GM19372 (cell line): ENCODE results near the gene GAS1.

ENCODE experiments used
- ATAC-seq: cut with Tn5 transposase; IDR thresholded peaks from one replicate; pipeline ENCODE4 v1.9.1; 2021; ENCODE audit warnings: mild to moderate bottlenecking, low read depth, moderate library complexity; ENCODE audit not compliant: unreplicated experiment

Gene GAS1, protein sequence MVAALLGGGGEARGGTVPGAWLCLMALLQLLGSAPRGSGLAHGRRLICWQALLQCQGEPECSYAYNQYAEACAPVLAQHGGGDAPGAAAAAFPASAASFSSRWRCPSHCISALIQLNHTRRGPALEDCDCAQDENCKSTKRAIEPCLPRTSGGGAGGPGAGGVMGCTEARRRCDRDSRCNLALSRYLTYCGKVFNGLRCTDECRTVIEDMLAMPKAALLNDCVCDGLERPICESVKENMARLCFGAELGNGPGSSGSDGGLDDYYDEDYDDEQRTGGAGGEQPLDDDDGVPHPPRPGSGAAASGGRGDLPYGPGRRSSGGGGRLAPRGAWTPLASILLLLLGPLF

DNA sequence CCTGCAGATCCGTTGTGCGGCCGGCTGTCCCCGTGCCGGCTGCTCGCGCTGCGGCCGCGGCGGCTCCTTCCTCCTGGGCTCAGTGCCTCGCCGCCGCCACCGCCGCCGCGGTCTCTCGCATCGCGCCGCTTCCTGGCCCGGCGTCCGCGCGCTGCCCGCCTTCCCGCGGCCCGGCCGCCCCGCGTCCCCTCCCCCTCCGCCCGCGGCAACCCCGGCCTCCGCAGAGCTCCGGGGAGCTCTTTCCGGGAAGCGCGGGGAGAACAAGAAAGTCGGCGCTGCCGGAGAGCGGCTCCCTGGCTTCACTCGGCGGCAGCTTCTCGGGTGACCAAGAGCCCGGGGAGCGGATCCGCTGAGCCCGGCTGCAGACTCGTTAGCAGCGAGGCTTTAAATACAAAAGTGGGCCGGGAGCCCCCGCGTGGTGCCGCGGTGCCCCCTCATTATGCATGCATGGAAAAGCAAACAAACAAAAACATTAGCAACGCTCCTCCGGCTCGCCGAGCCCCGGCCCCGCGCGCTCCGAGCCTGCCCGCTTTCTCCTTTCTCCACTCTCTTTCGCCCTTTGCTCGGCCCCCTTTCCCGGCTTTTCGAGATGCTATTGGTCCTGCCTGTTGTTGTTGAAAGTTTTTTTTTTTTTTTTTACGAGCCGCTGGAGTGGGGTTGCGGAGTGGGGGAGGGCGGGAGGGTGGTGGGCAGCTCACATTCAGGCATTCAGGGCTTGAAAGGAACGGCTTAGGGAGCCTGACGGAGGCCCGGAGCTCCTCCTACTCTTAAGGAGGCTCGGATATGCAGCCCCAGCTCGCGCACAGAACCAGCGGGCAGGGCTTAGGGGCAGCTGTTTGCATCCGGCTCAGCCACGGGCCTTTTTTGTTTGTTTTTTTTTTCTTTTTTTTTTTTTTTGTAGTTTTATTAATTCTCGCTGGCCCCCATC lies at the start of gene GAS1:
Gene GAS1 (minus strand): TSS at position 361 of the 928 bp plus-strand sequence. CDS start 727 bp downstream, outside the sequence.
- ATAC-seq: peak; percentile 49

DNA sequence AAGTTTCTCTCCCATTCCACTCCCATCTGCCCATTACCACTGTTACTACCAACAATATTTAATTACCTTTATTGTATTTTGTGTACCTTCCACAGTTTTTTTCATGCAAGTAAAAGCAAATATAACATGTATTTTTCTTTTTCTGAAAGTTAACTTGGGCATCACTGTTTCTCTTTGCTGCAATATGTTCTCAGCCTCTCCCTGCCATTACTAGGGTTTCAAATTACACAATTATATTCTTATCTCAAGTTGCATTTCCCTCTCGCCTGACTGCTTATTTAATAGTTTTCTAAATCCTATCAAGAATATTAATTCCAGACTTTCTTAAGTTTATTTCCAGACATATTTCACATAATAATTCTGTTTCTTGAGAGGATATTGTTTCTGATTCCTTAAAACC lies 46.9 kb upstream of the GAS1 start:
- ATAC-seq: no peak

DNA sequence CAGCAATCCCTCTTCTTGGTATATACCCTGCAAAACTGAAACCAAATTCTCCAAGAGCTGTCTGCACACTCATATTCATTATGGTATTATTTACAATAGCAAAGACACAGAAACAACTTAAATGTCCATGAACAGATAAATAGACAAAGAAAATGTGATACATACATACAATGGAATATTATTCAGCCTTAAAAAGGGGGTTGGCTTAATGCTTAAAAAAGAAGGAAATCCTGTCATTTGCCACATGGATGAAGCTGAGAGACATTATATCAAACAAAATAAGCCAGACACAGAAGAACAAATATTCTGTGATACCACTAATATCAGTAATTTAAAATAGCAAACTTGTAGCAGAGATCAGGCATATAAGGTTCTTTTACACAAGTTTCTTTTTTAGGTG lies 46.5 kb upstream of the GAS1 start:
- ATAC-seq: no peak

DNA sequence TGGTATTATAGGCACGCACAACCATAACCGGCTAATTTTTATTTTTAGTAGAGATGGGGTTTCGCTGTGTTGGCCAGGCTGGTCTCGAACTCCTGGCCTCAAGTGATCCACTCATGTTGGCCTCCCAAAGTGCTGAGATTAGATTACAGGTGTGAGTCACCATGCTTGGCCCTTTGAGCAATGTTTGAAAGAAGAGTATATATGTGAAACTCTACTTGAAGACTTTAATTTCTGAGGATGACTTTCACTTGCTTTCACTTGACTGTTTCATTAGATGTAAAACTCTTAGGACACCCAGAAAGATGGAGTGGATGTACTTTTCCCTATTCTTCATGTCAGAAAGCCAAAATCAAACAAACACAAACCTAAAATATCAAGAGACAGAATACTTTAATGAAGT lies 43.8 kb upstream of the GAS1 start:
- no peak for ATAC-seq

DNA sequence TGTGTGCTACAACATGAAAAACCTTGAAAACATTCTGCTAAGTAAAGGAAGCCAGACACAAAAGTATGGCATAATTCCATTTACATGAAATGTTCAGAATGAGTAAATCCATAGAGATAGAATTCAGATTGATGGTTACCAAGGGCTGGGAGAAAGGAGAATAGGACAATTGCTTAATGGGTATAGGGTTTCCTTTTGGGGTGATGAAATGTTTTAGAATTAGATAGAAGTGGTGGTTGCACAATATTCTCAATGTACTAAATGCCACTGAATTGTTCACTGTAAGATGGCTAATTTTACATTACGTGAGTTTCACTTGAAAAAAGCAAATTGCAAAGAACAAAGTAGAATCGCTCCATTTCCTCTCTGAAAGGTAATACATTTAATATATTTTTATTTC lies 43.0 kb upstream of the GAS1 start:
- ATAC-seq: no peak

DNA sequence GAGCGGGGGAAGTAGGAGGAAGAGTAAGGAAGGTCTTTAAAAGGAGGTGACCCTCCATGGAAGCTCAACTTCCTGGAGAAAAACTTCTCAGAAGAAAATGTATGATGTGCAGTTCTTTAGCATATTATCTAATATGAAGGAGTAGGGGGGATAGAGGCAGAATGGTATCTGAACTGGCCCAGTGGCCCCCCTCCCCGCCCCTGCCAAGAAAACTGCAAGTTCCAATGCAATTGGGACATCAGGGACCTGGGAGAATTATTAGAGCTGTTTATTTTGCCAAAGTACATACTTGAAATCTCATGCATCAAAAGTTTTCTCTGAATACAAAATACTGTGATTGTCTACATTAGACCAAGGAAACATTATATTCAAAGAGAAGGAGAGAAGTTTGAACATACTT lies 40.6 kb upstream of the GAS1 start:
- ATAC-seq: no peak

DNA sequence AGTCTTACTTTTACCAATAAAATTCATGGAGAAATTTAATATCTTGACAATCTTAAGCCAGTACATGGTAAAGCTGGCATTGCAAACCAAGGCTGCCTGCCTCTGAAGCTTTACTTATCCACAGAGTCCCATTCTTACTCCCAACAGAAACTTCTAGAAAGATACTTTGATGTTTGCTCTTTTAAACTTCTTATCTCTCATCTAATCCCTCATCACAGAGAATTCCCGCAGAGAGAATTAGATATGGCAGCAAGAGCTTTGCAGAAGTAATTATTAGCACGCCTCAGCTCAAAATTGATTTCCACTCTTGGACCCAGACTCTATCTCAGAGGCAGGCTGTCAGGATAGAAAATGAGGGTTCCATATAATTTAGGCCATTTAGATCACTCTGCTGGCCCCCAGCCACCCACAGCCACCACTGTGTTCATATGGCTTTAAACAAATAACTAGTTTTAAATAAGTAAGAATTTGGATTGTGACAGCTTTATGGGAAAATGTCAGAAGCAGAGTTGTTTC lies 37.9 kb upstream of the GAS1 start:
- ATAC-seq: no peak

DNA sequence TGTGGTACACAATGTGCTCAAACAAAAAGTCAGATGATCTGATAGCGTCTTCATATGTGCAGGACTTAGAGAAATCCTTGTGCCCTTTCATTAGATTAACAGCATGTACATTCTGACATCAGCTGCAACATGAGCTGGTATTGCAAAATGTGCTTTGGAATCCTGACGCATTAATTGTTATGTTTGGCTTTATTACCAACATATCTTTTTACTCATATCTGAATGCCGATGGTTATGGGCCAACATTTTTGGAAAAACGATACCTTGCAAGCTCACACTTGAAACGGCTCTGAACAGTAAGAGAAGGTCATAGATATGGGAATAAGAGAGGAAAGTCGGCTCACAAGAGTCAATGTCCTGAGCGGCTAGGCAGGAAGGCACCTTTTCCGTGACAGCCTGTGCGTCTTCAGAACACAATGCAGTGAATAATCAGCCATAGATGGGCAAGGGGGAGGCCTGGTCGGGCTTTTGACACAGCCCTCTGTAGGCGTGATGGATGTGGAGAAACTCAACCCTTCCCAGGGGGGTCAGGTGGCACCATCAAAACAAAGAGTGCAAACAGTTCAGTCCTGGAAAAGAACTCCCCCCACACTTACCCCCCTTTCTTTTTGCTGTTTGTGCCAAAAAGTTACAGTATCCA lies 36.4 kb upstream of the GAS1 start:
- no peak for ATAC-seq

DNA sequence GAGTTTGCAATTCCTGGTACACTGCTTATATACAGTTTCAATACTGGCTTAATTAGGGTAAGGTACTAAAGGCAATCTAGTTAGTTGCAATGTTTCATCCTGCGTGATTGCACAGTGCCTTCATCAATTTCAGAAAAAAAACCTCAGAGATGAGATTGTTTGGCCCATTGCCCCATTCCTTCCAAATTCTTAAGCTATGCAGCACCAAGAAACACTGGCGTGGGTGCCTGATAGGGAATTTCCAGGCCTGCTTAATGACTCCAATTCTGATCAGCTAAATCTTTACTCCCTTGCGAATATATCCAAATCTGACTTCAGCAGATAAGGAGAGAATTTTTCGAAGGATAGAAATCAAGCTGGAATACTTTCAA lies 35.9 kb upstream of the GAS1 start:
- no peak for ATAC-seq

DNA sequence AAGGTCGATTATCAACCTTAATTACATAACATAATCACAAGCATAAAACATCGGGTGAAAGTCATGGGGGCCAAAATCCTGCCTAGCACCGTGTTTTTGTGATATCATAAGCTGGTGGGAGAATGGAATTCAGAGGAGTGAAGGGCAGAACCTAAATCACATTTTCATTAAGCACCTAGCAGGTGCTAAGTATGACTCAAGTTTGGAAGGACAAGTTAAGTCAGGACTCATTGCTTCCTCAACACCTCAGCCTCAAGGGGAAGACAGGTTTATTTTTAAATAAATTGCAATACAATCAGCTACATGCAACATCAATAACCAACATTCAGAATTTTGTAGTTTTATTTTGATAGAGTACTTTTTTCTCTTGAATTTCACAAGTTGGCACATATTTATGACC lies 33.5 kb upstream of the GAS1 start:
- ATAC-seq: no peak

DNA sequence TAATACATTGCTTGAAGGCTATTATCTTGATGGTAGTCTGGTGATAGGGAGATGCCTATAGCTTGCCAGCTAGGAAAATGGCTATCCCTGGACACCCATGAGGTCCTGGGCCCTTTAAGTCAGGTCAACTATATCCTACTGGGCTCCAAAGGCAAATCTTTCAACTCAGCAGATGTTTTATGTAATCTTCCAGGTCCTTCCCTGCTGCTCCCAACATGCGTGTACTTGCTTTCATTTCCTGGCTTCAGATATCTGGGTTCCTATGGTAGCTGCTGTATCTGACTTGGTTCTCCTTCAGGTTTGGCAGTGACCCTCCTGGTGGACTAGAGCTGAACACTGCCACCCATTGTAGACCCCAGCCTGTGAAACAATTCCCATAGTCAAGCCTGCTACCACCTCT lies 32.4 kb upstream of the GAS1 start:
- no peak for ATAC-seq

DNA sequence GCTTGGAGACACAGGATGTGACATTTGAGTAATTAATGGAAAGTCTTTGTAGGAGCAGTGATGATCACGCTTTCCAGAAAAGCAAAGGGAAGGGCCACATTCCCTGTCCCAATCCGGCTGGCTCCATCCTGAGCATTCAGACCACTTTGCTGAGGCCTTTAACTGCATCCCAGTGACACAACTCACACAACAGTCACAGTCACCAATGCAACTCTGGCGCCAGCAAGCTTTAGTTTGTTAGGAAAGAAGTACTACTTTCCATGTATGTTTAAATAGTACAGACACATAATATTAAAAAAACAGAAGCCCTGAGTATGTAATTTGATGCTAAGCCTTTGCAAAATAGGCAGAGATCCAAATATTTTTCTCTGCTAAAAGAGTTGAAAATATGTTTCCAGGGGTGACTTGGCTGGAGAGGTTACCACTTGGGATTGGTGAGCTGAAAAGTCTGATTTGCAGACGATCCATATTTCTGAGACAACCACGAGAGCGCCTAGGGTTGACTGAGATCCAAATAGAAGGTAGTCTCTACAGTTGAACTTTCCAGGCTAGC lies 31.7 kb upstream of the GAS1 start:
- no peak for ATAC-seq

DNA sequence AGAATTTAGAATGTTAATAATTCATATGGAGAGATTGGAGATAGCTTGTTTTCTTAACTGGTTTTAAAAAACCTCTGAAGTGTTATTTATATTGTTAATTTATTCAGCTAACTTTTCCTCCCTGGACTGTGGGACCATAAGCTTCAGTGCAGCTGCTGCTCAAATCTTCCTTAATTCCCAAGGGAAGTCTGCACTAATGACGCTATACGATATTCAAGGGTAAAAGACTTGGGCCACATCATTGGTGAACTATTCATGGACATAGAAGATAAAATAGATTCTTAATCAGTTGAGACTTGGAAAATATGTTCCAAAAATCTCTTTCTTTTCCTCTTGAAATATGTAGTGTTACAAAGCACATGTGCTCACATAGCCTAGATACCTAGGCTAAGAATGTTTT lies 31.1 kb upstream of the GAS1 start:
- ATAC-seq: no peak

DNA sequence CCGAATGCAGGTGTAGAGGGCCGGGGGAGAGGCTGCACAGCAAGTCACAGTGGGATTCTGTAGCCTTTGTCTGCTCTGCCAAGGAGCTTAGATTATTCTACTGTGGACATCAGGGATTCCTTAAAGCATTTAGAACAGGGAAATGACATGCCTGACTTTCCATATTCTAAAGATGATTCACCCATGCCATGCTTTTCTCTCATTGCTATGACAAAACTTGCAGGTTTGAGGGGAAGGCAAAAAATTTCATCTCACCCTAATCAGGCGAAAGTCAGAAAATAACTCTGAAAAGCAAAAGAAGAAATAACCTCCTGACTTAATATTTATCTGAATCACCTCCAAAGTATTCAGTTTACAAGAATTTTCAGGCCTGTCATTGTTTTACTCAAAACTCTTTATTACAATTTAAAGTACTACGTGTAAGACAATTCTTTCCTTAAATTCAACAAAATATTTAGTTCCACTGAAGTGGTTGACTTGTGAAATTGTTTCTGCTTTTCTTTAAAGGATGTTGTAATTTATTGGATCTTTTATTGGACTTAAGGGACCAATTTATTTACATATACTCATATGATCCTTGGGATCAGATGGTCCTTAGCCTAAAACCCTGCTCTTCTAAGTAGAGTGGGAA lies 30.0 kb upstream of the GAS1 start:
- no peak for ATAC-seq

DNA sequence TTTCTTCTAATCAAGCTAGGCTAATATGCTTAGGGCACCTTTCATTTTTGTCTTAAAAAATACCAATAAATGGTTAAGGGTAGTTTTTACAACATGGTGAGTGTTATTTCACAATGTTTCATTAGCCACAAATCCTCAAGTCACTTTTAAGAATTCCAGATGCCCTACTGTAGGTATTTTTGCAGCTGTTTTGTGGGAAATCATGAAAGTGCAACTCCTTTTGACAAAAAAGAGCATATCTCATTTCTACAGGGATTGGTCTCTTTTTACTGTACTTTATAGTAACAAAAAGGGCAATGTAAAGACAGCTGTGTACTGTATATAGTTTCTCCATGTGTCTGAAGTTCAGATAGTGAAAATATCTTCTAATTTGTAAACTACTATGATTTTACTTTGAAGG lies 28.3 kb upstream of the GAS1 start:
- no peak for ATAC-seq

DNA sequence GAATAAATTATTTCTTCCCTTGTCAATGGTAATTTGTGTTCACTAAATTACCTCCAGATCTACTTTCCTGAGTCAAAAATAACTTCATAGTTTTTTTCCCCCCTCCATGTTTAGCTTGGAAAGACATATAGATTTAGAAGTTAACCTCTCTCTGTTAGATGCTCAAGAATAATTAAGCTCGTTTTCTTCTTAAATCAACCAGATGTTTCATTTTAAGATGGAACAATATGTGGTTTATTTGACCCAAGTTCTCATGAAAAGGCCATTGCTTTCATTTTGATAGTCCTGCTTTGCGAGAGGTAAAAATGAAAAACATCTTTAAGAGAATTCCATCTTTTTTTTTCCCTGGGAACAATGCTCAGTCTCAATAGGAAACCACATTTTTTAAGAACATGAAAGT lies 27.7 kb upstream of the GAS1 start:
- ATAC-seq: no peak

DNA sequence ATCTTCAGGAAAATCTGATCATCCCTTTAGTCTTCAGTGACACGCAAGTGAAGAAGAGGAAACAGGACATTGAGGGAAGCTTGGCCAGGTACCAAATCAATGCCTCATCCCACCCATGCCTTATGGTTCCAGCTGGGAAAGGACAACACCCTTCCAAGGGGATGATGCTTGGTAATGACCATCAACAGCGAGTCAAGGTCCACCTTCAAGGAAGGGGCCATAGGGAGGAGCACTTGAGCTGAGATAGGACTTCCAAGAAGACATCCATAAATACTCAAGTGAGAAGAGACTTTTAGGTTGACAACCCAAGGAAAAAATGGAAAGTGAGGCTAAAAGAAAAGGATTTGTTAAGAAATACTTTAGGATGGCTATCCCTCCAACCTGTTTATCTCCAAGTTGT lies 27.1 kb upstream of the GAS1 start:
- no peak for ATAC-seq

DNA sequence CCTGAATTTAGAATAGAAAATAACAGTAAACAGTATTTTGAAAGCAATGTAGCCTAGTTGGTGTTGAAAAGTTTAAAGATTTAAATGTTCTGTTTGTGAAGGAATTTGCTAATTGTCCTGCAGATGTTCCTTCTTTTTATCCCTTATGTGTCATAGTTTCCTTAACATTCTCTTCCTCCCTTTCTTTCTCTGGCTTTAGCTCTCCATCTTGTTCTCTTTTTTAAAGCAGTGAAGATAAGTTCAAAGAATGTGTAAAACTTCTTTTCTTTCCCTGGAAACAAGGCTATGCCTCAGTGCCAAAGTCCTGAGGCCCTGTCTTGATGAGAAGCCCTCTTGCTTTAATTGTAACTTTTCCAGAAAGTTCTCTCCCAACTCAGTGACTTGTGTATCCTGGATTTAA lies 24.4 kb upstream of the GAS1 start:
- no peak for ATAC-seq

DNA sequence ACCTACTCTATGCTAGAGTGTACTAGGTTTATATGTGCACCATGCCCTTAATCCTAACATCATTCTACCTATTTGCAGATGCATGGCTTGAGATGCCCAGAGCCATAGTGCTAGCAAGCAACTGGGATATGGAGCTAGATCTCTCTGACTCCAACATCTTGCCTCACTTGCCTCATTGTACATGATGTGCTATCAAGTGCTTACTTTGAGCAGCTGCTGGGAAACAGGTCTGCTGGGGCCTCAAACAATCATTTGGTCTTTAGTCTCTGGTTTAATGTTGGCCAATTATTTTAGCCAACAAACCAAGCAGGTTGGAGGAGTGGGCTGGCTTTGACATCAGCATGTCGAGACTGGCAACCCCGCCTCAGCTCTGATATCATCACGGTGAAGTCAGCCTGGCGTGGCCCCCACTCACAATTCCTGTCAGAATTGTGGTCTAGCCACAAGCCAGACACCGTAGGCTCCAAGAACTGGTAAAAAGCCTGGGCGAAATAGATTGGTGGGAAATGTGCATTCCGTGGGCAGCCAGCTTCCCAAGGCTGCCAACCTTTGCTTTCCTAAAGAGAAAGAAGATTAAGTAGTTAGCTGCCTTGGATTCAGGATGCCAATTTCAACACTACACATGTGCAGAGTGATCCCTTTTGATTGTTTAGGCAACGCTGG lies 21.1 kb upstream of the GAS1 start:
- ATAC-seq: no peak
